Keratinocyte (primary cell): ENCODE results near the gene ATP7A.

Experiments used
- CTCF ChIP-seq, 3 experiments: IDR thresholded peaks in 1 of 3; conservative IDR thresholded peaks in 1 of 3; optimal IDR thresholded peaks in 1 of 3; 2 replicates in 2 of 3; 3 replicates in 1 of 3; pipeline versions ENCODE3 to v1.5.1; 2011; ENCODE audit warnings: low read length in 3 of 3, mild to moderate bottlenecking in 3 of 3, moderate library complexity in 2 of 3, control low read depth in 1 of 3, inconsistent platforms in 1 of 3; ENCODE audit not compliant: insufficient read depth in 2 of 3; ENCODE audit errors: extremely low read depth in 1 of 3
- EZH2 ChIP-seq: IDR thresholded peaks from one replicate; pipeline ENCODE4 v1.6.1; 2012; ENCODE audit warnings: inconsistent platforms, mild to moderate bottlenecking, low read length, moderate library complexity

GRCh38 chrX:77967631-77968030, 57.1 kb downstream of the ATP7A start:
- no peak for TF ChIP-seq CTCF (optimal IDR thresholded peaks at IDR 0.05 in 1 of 3, IDR thresholded peaks at IDR 0.05 in 1 of 3, conservative IDR thresholded peaks at IDR 0.05 in 1 of 3; ENCODE audit: extremely low read depth in 1 of 3, insufficient read depth in 2 of 3, low read length in 3 of 3)
- TF ChIP-seq EZH2 = no peak
